Activated effector memory CD4-positive, alpha-beta T cell treated with anti-CD3 and anti-CD28 coated beads, Interleukin-2, amount 50 U/mL, for 16 hours (primary cell): ENCODE measurements around the gene CHRND.
"Not testable (repeated sequence)": the region's sequence is repeated elsewhere in the genome, so short reads cannot be mapped to it uniquely, and the experiment has no call there.

Experiments used
- DNase-seq: peaks from one replicate; pipeline ENCODE4 v3.0.0-alpha.2; 2020

CHRND gene

DNA sequence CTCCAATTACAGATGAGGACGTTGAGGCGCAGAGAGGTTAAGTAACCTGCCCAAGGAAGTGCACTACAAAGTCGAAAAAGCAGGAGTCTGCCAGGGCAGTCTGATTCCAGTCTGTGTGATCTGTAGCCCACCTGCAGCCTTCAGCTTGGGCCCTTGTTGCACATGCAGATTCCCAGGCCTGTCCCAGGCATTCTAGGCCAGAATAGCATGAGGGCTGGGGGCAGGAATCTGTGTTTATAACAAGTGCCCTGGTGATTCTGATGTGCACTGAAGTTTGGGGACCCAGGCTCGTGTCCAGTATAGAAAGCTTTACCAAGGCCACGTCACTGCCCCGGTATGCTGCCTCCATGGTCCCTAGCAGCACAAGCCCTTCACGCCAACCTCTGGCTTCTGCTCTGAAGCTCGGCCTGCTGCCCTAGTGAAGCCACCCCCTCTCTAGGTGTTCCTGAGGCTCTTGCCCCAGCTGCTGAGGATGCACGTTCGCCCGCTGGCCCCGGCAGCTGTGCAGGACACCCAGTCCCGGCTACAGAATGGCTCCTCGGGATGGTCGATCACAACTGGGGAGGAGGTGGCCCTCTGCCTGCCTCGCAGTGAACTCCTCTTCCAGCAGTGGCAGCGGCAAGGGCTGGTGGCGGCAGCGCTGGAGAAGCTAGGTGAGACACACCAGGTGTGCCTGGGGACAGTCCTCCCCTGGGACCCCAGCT is 18.1 kb downstream of the CHRND start:
- peak; percentile 54 for DNase-seq

DNA sequence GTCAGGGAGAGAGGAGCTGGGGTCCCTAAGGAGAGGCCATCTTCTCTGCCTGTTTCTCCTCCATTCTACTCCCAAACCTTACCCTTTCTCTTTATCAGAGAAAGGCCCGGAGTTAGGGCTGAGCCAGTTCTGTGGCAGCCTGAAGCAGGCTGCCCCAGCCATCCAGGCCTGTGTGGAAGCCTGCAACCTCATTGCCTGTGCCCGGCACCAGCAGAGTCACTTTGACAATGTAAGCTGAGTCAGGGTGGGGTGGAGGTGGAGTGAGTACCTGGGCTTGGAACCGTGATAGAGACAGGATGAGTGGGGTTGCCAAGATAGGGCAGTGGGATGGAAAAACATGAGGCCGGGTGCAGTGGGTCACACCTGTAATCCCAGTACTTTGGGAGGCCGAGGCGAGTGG is 18.7 kb downstream of the CHRND start:
- no peak for DNase-seq

DNA sequence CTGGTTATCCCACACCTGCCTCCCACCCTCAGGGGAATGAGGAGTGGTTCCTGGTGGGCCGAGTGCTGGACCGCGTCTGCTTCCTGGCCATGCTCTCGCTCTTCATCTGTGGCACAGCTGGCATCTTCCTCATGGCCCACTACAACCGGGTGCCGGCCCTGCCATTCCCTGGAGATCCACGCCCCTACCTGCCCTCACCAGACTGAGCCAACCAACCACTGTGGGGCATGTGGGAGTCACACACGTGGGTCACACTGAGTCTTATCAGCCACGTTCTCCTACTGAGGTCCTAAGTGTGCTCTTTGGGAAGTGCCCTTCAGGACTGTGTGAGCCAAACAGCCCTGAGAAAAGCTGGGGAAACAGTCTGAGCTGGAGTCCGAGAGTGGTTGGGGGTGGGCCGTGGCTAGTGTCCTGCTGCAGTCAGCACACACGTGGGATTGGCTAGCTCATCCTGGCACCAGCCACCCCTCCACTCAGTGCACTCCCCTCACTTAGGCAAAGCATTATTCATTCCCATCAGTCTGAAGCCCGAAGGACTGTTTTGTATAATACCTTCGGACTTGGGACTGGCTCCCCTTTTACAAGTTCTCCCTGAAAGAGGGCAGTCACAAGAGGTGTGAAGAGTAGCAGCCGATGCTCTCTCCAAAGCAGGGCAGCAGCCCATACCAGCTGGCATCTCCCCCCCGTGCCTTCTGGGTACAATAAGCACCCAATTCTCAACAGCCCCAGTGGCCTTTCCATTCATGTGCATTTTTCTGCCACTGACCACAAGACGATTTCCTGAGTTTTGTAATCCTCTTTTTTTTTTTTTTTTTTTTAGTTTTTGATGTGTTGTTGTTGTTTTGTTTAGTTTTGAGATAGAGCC is 19.8 kb downstream of the CHRND start:
- peak; percentile 51 for DNase-seq

DNA sequence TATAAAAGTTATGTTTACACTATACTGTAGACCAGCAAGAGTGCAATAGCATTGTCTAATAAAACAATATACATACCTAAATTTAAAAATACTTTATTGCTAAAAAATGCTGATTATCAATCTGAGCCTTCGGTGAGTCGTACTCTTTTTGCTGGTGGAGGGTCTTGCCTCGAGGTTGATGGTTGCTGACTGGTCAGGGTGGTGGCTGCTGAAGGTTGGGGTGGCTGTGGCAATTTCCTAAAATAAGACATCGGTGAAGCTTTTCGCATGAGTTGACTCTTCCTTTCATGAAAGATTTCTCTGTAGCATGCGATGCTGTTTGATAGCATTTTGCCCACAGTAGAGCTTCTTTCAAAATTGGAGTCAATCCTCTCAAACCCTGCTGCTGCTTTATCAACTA is 22.0 kb downstream of the CHRND start:
- DNase-seq, result no peak

DNA sequence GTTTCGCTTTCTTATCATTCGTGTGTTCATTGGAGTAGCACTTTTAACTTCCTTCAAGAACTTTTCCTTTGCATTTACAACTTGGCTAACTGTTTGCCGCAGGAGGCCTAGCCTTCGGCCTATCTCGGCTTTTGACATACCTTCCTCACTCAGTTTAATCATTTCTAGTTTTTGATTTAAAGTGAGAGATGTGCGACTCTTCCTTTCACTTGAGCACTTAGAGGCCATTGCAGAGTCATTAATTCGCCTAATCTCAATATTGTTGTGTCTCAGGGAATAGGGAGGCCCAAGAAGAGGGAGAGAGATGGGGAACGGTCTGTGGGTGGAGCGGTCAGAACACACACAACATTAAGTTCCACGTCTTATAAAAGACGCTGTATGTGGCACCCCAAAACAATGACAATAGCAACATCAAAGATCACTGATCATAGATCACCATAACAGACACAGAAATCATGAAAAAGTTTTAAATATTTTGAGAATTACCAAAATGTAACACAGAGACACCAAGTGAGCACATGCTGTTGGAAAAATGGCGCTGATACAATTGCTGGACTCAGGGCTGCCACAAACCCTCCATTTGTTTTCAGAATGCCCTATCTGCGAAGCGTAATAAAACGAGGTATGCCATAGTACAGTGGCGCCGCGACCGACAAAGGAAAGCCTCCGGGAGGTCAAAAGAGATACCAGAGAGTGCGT is 23.8 kb downstream of the CHRND start:
- no peak for DNase-seq

DNA sequence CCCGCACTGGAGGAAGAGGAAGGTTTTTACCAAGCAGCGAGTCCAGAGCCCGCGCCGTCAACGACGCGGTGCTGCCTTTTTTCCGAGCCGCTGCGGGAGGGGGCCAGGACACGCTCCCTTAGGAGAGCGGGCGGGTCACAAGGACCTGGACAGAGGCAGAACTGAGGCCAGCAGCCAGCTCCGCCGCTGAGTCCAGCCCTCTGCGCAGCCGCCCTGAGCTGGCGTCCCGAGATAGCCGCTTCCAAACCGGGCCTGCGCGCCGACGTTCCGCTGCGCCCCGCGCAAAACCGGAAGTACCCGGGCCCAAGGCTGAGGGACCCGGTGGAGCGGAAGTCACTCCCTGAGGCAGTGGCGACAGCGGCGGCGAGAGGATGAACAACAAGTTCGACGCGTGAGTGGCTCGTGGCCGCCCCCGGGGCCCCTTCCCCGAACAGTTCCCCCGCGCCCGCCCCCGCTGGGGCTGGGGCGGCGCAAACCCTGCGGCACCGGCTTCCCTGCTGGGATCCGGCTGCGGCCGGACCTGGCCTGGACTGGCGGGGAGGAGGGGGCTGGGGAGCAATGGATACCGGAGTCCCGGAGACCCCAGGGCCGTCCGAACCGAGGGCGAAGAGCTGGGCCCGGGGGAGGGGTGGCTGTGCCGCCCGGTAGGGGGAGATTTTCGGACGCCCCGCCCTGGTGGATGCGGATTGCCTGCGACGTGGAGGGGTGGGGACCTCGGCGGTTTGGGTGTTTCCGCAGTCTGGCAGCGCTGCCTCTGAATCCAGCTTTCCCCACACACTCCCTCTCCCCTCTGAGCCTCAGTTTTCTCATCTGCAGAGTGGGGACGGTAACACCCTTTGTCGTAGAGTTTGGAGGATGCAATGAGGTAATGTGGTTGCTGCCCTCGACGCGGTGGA is 24.6 kb downstream of the CHRND start, which contains the start of the genes EIF4E2 and TIGD1:
TSS of gene EIF4E2 (plus strand) at position 336 of the 896 bp plus-strand sequence. CDS start at position 372, 36 bp downstream.
TSS of gene TIGD1 (minus strand) at position 204 of the 896 bp plus-strand sequence. CDS start 675 bp downstream, outside the sequence.
- peak; percentile 97 for DNase-seq

DNA sequence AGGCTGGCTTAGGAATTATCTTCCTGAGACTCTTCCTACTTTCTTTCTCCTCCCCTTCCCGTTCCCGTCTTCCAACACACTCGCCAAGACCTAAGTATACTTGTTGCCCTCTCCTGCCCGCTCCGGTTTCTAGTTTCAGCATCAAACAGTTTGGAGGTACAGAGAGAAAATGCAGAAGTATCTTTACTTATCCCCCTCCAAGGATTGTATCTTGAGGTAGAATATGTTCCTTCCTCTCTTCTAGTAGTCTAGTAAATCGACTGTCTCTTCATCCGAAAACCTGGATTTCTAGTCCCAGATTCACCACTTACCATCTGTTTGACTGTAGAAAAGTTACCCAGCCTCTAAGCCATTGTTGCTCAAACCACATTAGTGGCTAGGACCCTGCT is 25.3 kb downstream of the CHRND start:
- no peak for DNase-seq

DNA sequence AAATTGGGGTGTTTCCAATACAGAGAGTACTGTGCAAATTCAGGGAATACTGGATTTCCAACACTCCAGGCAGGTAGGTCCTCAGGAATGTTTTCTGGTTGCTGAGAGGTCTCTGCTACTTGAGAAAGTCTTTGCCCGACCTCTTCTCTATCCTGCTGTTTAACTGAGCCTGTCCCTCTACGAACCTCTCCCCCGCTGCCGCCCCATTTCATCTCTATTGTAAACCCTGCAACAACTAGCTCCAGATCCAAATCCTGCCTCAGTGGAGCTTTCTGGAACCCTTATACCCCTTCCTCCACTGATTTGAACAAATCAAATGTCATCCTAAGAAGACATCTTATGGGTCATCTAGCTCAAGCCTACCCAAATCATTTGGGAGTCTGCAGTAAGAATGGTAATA is 25.8 kb downstream of the CHRND start:
- DNase-seq, result no peak

DNA sequence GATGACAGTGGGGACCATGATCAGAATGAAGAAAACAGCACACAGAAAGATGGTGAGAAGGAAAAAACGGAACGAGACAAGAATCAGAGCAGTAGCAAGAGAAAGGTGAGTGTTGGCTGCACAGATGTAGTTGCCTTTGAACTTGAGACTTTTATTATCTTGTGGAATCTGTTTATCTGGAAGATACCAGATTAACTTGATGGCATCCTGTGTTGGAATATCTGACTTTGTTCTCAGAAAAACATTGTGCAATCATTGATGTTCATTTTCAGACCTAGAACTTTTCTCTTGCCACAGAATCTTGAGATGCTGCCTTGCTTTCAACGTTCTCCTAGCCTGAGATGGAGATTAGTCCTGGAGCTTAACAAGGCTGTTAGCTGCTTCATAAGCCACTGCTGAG is 30.5 kb downstream of the CHRND start:
- DNase-seq, result no peak

DNA sequence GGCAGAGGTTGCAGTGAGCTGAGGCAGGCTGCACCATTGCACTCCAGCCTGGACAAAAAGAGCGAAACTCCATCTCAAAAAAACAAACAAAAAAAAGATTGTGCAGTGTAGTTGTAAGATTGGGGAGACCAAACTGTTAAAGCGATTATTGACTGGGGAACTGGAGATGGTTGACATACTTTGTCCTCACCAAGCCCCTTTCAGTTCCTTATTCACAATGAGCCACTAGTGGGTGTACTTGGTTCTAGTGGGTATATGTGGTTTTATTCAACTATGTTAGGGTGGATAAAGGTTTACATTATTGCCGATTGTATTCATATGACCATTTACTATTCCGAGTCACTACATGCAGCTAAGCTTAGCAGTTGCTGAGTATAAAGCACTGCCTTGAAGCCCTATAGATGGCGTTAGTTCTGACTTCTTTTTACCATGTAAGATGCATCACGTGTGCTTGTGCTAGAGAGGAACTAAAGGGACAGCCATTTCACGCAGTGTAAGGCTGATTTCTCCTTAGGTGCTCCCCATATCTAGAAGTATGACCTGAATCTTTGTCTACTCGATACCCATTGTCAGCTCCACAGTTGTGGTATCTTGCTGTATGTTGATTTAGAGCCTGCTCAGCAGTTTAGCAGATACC is 36.7 kb downstream of the CHRND start:
- no peak for DNase-seq

DNA sequence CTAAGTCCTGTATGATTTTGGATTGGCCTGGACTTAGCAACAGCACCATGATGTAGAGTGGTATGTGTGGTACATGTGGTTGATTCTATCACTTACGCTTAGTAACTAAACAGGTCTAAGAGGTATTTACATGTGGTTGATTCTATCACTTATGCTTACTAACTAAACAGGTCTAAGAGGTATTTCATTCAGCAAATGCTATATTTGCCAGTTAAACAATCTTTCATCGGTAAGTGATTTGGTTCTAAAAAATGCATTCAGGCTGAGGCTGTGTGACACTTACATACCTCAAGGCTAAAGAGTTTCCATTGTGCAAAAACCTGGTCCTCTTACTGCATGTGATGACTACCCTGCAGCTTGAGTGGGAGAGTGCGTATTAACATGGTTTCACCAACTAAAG is 37.6 kb downstream of the CHRND start:
- DNase-seq, result no peak

DNA sequence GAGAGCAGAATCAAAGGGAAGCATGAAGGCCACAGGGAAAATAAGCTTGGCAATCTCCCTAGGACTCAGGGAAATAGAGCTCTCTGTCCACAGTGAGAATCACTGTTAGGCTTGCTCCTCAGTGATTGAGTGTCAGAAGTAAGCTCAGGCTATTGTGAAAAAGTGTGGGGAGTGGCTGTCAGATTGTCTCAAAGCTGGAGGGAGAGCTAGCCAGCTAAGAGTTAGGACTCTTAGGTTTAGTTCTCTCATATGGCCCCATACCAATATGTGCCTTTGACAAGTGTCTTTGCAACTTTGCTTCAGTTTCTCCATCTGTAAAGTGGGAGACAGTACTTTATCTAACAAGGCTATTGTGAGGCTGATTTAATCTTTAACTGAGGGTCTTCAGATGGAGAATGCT is 41.8 kb downstream of the CHRND start:
- no peak for DNase-seq

DNA sequence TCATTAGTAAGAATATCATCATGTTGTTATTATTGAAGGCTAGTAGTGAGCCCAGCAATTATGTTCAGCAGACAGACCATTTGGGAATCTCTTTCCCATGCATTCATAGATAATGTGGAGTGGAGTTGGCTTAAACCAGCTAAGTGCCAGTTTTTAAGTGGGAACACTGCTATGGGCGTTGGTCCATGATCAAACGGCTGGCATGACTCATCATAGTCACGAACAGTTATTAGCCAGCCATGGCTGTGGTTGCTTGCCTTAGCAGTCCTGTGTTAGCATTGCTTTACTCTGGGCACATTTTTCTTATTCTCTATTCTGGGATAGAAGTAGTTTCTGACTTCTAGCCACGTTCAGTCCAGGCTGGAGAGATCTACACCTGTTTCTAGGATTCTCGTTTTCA is 42.2 kb downstream of the CHRND start:
- DNase-seq, result no peak

DNA sequence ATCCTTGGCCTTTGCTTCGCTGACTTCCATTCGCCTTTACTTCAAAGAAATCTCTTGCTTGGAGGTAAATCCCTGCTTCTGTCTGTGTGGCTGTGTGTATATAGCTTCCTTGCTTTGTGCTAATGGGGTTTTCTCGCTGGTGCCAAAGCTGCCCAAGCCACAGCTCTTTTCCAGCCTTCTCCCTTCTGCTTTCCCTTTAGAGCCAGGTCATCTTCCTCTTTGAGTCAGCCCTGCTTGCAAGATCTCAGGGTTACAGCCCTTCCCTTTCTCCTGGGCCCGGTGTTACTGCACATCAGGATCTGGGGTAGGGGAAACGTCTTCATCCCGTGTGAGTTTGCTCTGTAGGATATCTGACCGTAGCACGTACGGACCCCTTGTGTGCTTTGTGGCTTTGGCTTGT is 43.6 kb downstream of the CHRND start:
- no peak for DNase-seq

DNA sequence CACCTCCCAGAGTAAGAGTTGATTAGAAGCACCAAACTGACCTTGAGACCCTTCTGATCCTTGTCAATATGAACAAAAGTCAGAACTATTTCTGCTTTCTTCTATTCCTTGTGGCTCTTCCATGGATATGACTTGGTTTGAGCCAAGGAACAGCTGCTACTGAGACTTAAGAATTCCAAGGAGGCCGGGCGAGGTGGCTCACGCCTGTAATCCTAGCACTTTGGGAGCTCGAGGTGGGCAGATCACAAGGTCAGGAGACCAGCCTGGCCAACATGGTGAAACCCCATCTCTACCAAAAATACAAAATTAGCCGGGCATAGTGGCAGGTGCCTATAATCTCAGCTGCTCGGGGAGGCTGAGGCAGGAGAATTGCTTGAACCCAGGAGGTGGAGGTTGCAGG is 44.5 kb downstream of the CHRND start:
- DNase-seq, result not testable (repeated sequence)

DNA sequence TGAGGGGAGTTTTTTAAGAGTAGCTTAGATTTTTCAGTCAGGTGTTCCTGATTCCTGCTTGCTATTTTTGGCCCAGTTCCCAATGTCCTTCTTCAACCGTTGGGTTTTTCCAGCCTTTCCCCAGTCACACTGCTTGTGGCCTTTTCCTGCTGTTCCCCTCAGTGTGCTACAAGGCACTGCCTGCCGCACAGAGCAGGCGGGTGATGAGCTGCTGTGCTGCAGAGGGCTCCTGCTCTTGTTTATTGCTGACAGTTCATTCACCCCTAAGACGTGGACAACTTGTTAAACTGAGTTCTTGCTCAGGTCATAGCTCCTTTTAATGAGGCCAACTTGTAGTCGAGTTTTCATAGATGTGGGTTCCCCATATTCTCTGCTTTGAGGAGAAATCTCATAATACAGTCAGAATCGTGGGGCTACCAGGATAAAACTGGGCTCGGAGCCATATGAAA is 45.1 kb downstream of the CHRND start:
- DNase-seq, result no peak

DNA sequence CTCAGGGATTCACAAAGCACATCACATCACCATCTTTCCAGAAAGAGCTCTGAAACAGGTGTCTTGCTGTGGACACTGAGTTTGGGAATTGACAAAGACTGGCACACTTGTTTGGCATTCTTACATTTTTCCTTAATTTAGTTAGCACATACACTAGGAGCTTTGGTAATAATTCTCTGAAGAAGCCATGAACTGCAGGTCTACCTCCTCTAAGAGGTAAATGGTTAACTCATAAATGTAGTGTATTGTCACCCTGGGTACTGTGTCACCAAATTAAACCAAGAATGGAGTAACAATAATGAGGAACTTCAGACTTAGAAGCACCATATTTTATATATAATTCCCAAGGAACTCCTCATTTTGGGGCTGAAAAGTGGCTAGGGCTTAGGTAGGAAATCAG is 47.1 kb downstream of the CHRND start:
- no peak for DNase-seq

DNA sequence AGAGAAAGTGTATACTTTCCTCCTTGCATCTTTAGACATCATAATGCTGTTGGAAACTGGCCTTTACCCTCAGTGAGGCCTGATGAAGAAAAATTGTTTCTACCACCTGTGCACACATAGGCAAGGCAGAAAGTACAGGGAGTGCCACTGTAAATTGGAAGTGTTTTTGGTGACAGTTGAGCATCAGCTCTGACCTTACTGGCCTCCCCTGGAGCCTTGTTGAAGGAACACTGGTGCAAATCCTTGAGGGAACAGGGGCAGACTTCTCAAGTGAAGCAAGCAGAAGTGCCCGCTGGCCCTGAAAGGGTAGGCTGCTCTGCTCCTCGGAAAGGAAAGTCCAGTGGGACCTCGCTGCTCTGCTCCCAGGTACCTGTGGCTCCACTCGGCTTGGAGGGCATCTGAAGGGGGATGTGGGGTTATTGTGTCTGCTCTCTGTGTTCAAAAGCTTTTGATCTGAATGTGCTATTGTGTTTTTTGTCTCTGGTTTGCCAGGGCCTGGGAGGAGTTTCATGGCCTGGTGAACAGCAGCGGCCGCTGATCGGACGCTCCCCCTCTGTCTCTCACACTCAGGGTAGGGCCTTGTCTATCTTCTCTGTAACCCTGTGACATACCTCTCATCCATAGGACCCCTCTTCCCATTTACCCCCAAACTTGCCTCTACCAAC is 47.9 kb downstream of the CHRND start:
- no peak for DNase-seq

DNA sequence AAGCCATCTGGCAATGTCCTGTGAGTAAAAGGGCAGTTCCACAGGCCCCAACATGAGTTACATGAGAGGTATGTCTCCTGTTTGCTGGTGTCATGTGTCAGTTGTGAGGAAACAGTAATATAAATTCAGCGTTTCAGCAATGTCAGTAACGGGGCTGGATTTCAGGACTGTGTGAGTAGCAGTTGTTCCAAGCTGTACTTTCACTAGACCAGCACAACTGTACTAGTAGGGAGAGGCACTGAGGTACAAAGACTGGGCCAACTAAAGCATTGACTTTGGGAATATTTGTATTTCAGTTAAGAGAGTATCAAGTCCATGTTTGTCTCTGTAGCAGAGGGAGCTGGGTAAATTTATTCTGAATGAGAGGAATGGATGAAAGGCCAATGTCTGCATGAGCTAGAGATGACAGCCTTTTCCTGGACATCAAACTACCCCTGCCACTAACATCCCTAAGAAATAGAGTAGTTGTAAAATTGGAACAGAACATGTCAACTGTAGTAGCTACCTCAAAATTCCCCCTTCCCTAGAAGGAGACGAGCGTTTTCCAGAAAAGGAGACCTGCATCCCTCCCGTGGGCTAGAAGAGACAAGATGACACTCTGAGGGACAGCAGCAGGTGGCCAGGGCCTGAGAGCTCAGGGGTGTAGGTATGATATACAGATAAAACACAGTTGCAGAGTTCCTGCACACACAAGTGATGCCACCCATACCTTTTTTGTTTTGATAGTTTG is 48.9 kb downstream of the CHRND start:
- DNase-seq, result no peak

DNA sequence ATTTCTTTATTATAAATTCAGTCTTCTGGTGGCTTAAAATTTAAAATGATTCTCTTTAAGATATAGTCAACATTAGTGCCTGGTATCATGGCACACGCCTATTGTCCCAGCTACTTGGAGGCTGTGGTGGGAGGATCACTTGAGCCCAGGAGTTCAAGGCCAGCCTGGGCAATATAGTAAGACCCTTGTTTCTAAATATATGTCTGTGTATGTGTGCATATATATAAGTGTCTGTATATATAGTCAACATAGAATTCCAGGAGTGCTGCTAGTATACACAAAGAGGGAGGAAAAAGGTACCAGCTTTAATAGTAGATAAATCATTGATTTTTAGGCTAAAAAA is 49.4 kb downstream of the CHRND start:
- no peak for DNase-seq

DNA sequence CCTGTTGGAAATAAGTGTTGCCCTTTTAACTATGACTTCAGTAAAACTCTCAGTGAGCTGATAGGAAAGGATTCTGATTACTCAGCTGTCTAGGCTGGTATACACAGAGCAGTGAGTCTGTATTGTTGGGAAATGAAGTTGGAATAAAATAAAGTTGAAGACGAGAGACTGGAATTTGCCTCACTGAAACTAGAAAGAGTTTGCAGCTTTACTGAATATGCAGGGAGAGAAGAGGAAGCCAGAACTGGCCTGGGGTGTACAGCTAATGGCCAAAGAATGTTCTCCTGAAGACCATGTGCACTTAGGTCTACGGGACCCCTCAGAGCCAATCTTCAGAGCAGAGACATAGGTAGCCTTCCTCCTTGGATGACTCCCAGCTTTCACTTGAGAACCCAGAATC is 51.0 kb downstream of the CHRND start:
- DNase-seq, result no peak
